ENCODE results near the gene PODXL2.
"Not testable (repeated sequence)": the region's sequence is repeated elsewhere in the genome, so short reads cannot be mapped to it uniquely, and the experiment has no call there.

The PODXL2 gene

DNA sequence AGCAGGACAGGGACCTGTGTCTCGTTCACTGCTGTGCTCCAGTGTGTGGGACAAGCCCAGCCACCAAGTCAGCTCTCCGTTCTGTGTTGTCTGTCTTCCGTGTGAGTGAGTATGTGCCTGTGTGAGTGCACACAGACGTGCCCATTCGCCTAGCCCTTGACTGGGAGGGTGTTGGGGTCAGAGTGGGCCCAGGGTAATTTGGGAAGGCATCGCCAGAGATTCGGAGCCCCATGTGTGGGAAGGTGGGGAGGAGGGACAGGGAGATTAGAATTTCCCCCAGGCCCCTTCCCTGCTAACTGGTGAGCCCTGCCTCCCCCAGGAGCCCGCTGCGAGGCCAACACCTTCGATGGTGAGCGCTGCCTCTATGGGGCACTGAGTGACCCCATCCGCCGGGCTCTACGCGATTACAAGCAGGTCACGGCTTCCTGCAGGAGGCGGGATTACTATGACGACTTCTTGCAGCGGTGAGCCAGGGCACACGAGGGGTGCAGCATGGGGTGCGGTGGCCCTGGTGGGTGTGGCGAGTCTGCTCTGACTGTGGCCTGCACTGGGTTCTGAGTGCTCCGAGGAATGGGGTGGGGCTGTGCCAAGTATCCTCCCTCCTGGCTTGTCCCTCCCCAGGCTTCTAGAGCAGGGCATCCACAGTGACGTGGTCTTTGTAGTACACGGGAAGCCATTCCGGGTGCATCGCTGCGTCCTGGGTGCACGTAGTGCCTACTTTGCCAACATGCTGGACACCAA is 46.8 kb downstream of the PODXL2 start:
- FAIRE-seq: no peak

DNA sequence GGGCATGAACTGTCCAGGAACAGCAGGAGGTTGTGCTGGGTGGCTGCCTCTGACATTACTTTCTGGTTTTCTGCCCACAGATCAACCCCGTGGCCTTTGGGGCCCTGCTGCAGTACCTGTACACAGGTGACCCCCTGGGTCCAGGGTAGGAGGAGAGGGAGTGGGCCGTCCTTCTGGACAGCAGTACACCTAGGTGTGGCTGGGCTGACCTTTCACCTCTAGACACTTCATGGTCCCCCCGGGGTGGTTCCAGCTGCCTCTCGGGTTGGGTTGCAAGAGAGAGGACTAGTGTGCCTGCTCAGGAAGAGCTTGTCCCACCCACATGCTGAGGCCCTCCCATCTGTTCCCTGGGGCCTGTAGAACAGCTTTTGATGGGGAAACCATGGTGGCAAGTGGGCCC is 47.5 kb downstream of the PODXL2 start:
- FAIRE-seq: no peak

DNA sequence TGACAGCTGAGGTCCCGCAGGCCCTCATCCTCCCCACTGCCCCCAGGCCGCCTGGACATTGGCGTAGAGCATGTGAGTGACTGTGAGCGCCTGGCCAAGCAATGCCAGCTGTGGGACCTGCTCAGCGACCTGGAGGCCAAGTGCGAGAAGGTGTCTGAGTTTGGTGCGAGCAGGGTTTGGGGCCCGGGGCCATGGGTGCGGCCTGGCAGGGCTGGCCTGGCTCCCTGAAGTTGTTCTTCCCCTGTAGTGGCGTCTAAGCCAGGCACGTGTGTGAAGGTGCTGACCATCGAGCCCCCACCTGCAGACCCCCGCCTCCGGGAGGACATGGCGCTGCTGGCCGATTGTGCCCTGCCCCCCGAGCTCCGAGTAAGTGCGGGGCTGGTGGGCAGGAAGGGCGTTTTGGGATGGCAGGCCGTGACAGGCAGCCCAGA is 48.0 kb downstream of the PODXL2 start:
- no peak for FAIRE-seq

DNA sequence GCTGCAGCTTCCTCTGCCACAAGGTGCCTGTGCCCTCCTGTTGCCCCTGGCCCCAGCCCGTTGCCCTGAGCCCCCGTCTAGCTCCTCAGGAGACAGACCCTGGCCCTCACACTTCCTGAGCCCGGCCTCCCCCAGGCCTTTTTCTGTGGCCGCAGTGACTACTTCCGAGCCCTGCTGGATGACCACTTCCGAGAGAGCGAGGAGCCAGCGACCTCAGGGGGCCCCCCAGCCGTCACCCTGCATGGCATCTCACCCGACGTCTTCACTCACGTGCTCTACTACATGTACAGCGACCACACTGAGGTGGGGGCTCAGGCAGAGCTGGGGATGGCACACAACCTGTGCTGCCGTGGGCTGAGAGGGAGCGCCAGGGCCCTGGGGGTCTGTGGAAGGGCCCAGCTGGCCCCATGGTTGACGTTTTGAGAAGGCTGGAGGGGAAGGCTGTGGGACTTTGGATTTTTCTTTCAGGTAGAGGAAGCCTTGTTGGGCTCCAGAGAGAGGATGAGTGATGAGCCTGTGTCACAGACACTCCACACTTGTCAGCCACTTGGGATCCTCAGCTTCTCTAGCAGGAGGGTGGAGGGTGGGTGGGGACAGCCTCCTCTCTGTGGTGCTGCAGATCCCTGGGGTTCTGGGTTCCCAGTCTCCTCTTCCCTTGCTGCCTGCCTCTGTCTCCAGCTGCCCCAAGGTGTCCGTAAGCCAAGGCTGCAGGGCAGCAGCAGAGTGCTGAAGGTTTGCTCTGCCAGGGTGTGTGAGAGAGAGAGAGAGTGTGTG is 48.7 kb downstream of the PODXL2 start:
- no peak for FAIRE-seq

DNA sequence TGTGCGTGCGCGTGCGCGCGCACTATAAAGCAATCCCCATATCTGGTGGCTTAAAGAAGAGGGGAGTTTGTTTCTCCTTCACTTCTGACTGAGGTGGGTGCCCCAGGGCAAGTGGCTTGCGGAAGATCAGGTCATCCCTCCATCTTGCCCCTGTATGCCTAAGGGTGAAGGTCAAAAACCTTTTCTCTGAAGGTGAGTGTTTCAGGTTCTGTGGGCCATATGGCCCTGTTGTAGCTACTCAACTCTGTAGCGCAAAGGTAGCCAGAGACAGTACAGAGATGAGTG is 49.3 kb downstream of the PODXL2 start:
- no peak for FAIRE-seq

DNA sequence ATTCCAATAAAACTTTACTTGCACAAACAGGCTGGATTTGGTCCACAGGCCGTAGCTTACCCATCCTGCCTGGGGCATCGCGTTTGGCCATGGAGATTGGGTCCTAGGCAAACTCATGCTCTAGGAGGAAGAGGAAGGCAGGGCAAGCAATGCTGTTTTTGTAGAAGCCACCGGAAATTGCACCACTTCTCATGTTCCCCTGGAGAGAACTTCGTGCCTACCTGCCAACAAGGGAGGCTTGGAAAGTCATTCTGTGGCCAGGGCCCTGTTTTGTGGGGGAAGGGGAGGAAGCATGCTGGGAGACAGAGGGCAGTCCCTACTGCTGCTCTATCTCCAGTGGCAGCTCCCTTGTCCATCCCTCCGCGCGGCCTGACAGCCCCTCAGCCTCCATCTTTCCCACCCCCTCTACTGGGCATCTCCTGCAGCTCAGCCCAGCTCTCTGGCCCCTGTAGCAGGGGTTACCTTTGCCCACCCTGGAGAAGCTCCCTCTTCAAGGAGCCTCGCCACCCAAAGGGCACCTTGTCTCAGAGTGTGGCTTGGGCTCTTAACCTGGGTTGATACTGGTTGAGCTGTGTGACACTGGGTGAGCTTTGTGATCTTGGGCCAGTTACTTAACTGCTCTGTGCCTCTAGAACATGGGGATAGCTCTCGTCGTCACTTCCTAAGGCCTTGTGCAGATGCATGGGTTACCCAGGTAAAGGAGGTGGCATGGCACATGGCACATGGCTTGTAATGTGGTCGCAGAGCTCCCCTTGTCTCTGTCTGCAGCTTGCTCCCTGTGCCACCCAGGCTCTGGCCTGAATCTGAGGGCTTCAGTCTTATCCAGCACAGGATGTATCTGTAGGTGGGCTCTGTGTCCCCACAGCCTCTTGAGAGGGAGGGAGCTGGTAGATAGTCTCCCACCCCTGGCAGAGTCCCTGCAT is 49.9 kb downstream of the PODXL2 start:
- no peak for FAIRE-seq

DNA sequence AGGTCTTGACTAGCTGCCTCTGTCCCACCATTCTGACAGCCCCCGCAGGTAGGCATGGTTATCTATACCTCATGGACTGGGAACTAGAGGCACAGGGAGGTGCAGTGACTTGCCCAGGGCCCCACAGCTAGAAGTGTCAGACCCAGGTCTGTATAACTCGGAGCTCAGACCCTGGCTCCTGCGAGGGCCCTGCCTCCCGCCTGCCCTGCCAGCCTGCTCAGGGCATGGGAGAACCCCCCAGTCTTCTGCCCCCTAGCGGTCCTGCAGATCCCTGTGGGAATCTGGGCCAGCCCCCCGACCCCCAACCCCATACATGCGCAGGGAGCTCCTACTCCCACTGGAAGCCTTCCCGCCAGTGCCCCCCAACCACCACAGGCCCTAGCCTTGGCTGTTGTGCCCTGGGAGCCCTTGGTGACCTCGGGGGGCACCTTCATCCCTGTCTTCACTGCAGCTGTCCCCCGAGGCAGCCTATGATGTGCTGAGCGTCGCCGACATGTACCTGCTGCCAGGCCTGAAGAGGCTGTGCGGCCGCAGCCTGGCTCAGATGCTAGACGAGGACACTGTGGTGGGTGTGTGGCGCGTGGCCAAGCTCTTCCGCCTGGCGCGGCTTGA is 50.7 kb downstream of the PODXL2 start:
- no peak for FAIRE-seq

DNA sequence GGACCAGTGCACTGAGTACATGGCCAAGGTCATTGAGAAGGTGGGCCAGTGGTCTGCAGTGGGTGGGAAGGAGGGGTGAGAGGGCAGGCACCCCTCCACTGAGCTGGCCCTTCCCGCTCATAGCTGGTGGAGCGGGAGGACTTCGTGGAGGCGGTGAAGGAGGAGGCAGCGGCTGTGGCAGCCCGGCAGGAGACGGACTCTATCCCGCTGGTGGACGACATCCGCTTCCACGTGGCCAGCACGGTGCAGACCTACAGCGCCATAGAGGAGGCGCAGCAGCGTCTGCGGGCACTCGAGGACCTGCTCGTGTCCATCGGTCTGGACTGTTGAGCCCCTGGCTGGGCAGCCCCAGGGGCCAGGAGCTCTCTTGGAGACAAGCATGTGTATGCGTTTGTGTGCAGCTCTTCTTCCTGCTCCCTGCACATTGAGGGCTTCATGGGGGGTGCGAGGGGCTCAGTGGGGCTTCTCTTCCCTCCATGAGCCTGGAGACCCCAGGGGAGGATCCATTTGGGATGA is 51.2 kb downstream of the PODXL2 start:
- FAIRE-seq: no peak

DNA sequence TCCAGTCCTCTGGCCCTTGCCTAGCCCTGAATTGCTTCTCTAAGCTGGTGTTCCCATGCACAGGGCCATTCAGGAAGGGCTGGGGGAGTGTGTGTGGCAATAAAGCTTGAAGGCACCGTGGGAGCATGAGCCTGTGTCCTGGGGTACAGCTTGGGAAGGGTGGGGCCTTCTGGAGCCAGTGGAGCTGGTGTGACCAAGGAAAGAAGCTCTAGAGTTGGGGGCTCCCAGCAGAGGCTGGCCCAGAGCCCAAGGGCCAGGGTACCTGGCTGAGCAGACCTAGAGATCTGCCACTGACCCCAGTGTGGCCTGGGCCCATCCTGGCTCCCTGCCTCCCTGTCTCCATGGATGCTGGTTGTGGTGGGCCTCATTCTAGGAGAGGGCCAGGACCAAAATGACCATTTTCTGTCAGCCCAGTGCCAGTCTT is 51.8 kb downstream of the PODXL2 start:
- no peak for FAIRE-seq

DNA sequence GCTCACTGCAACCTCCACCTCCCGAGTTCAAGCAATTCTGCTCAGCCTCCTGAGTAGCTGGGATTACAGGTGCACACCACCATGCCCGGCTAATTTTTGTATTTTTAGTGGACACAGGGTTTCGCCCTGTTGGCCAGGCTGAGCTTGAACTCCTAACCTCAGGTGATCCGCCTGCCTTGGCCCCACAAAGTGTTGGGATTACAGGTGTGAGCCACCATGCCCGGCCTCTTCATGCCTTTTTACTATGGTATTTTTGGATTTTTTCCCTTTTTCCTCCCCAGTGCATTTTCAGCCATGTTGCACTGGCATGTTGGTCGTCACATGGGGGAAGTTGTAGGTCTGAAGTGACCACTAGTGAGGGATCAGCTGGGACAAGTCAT is 53.2 kb downstream of the PODXL2 start:
- not testable (repeated sequence) for FAIRE-seq

DNA sequence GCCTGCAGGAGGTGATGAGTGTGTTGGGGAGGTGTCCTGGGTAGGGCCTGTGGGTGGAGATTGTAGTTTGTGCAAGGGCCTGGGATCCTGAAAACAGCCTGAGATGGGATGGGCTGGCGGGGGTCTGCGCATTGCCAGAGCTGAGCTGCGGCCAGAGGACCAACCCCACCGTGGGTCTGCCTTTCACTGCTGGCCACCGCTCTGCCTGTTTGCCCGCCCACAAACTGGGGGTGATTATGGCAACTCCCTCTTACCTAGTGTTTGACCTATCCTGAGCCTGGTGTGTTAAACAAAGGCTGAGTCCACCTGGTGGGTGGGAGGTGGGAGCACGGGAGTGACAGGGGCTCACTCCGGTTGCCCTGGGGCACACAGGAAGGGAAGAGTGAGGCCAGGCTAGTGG is 53.6 kb downstream of the PODXL2 start:
- FAIRE-seq: no peak

DNA sequence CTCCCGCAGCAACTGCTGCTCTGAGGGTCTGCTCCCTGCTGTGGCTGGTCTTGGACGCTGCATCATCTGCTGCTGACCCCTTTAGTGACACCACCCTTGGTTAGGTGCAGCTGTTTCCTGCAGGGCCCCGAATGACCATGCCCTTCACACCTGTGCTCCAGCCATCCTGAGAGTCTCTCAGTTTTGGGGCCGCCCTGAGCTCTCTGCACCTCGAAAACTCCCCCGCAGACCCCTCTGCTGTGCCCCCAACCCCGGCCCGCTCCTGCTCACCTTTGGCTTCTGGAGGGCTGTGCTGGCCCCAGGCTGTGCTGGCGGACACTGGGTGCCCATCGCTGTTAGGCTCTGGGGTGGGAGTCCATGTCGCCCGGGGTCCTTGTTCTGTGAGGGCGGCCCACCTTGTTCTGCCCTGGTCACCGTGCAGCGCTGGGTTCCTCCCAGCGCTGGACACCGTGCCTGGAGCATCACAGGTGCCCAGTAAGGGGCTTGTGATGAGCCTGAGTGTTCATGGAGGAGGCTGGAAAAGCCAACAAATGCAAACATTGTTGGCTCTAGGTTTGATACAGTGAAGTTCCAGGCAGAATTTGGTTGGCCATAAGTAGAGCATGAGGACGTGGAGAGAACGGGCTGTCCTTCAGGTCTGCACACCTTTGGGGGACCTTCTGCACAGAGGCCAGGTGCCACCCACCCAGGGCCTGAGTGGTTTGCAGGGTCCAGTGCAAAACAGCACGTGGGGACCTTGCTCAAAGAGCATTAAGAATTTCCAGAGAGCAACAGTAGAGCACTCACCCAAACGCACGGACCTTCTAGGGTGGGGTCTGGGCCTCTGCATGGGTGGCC is 56.1 kb downstream of the PODXL2 start:
- FAIRE-seq: no peak

DNA sequence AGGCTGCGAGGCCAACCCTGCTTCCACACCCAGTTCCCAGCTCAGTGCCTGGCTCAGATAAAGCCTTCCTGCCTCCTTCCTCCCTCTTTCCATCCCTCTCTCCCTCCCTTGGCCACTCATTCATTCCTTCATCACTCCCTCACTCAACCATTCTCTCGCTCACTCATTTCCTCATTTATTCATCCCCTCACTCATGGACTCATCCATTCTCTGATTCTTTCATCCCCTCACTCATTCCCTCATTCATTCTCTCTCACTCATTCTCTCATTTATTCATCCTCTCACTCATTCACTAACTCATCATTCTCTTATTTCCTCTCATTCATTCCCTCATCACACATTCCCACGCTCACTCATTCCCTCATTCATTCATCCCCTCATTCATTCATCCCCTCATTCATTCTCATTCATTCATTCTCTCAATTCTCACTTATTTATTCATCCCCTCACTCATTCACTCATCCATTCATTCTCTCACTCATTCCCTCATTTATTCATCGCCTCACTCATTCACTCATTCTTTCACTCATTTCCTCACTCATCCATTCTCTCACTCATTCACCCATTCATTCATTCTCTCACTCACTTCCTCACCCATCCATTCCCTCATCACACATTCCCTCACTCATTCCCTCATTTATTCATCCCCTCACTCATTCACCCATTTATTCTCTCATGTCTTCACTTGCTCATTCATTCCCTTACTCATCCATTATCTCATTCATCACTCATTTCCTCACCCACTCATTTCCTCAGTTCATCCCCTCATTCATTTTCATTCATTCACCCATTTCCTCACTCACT is 56.9 kb downstream of the PODXL2 start:
- no peak for FAIRE-seq

DNA sequence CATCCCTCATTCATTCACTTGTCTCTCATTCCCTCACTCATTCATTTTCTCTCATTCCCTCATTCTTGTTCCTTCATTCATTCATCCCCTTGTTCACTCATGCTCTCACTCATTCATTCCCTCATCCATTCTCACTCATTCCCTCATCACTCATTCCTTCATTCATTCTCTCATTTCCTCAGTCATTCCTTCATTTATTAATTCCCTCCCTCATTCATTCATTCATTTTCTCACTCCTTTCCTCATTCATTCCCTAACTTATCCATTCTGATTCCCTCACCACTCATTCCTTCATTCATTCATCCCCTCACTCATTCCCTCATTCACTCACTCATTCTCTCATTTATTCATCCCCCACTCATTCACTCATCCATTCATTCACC is 57.5 kb downstream of the PODXL2 start:
- FAIRE-seq: no peak

DNA sequence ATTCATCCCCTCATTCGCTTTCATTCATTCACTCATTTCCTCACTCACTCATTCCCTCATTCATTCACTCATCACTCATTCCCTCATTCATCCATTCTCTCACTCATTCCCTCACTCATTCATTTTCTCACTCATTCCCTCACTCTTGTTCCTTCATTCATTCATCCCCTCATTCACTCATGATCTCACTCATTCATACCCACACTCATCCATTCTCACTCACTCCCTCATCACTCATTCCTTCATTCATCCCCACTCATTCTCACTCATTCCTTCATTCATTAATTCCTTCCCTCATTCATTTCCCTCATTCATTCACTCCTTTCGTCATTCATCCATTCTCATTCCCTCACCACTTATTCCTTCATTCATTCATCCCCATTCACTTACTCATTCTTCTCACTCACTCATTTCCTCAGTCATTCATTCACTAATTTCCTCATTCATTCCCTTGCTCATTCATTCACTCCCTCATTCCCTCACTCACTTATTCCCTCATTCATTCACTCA is 58.3 kb downstream of the PODXL2 start:
- FAIRE-seq: no peak

DNA sequence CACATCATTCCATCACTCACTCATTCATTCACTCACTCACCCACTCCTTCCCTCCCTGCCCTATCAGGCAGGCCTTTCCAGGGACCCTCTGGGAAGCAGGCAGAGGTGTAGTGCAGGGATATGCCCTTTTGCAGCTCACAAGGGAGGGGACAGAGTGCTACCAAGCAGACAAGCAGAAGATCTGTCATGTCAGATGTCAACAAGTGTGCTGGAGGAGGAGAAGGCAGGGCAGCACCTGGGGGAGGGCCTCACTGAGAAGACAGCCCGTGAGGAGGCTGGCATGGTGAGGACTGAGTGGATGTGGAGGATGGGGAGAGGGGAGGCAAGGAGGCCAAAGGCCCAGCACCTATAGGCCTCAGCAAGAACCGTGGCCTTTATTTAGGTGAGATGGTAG is 59.0 kb downstream of the PODXL2 start:
- no peak for FAIRE-seq

DNA sequence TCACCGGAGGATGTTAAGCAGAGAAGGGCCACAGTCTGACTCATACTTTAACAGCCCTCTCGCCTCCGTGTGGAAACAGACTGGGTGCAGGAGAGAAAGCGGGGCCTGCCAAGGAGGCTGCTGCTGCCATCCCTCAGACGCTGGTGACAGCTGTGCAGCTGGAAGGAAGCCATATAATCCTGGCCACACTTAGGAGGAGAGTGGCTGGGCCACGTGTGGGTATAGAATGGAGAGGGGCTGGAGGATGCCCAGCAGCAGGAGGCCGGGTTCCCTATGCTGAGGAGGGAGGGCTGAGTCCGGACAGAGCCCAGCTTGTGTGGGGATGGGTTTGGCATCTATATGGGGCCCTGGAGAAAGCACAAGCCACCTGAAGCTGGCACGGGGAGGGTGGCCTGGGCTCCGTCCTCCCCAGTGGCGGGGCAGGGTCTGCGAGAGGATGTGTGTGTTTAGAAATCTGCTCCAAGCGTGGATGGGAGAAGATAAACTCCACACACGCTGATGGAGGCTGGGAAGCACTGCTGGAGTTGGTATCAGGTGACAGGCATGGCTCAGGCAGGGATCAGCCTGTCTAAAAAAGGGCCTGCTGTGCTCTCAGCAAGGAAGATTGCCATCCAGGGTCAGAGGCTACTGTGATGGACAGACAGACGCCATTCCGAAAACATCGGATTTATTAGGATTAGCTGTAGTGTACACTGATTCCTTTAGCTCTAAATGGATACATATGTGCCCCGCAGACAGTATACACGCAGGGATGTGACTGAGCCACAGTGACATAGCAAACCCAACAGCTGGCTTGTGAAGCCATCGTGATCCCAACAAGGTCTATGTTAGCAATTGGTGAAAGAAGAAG is 59.7 kb downstream of the PODXL2 start:
- no peak for FAIRE-seq

DNA sequence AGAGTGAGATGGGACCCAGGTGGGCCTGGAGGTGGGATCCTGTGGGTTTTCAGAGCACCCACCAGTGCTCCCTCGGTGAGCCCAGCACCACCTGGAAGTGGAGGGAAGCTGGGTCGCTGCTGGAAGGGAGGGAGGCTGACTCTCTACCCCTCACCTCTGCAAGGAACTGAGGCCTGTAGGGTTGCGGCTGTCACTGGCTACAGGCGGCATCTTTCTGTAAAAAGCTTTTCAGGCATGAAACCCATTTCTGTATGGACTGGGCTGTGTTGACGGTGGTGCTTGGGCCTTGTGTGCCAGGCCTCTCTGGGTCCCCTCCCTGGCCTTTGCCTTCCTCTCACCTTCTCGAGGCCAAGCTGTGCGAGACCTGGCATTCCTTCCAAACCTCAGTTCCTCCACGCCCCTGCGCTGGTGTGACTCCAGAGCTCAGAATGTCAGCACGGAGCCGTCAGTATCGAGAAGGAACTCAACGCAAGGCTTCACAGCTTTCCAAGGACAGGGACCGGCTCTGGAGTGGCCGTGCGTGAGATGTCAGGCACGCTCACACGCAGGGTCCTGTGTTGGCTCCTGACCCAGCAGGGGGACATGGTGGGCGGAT is 60.4 kb downstream of the PODXL2 start:
- FAIRE-seq: no peak

DNA sequence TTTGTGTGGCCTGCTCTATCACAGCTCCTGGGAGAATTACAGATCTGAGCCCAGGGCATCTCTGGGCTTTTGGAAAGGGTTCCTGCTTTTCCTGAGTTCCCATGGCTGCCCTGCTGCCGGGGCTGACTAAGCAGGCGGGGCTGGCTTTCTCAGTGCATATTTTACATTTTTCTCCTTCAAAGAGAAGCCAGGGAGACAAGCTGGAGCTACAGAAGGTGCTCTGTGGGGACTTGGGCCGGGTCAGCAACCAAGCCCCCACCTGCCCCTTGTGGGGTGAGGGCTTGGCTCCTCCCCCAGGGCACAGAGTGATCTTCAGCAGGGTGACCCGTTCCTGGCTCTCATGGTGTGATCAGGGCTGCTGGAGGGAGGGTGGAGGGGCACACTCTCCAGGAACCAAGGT is 61.1 kb downstream of the PODXL2 start:
- no peak for FAIRE-seq

Data from endometrium (tissue), 2 donors.